Measurements from ENCODE around the gene BMP8B. TPM values are rescaled to one million over a fixed set of nuclear protein-coding genes. Genes with fewer than 3 reads are reported as not detected.

Gene BMP8B
- total RNA-seq, 2 donors from 2014 or later = 0.24 to 0.69 TPM

- DNase-seq (ENCODE audit: low spot score) = no peak
- intact Hi-C loops (cut with DNase I) = no loop called here
These were observed 51.0 kb downstream of the BMP8B start for GRCh38 chr1:39737546-39738169.

- DNase-seq (ENCODE audit: low spot score) = no peak
- intact Hi-C loops (cut with DNase I) = no loop called here
These were observed 52.9 kb downstream of the BMP8B start for GRCh38 chr1:39735731-39736130.

- intact Hi-C loops (cut with DNase I) = no loop called here
- DNase-seq (ENCODE audit: low spot score) = no peak
These were observed 55.5 kb downstream of the BMP8B start for GRCh38 chr1:39733161-39733560.

- intact Hi-C loops (cut with DNase I) = no loop called here
- no peak for DNase-seq (ENCODE audit: low spot score)
These were observed 55.9 kb downstream of the BMP8B start for GRCh38 chr1:39732730-39733129.

- no peak for DNase-seq (ENCODE audit: low spot score)
- intact Hi-C loops (cut with DNase I) = loop anchor here in 1 of 2 donors (10.0 kb wide), 1 partner anchor 125 kb away; no protein-coding TSS in a partner anchor
These were observed 58.8 kb downstream of the BMP8B start for GRCh38 chr1:39729842-39730241.

- intact Hi-C loops (cut with DNase I) = loop anchor here in 1 of 2 donors (10.0 kb wide), 1 partner anchor 124 kb away; no protein-coding TSS in a partner anchor
- DNase-seq (ENCODE audit: low spot score) = no peak
These were observed 59.6 kb downstream of the BMP8B start for GRCh38 chr1:39729030-39729429.

- no peak for DNase-seq (ENCODE audit: low spot score)
- intact Hi-C loops (cut with DNase I) = loop anchor here in 1 of 2 donors (10.0 kb wide), 1 partner anchor 123 kb away; no protein-coding TSS in a partner anchor
These were observed 60.7 kb downstream of the BMP8B start for GRCh38 chr1:39727932-39728317.

- DNase-seq (ENCODE audit: low spot score) = no peak
- intact Hi-C loops (cut with DNase I) = loop anchor here in 1 of 2 donors (10.0 kb wide), 1 partner anchor 123 kb away; no protein-coding TSS in a partner anchor
These were observed 61.3 kb downstream of the BMP8B start for GRCh38 chr1:39727221-39727931.

- intact Hi-C loops (cut with DNase I) = loop anchor here in 1 of 2 donors (10.0 kb wide), 1 partner anchor 122 kb away; no protein-coding TSS in a partner anchor
- DNase-seq (ENCODE audit: low spot score) = no peak
These were observed 62.1 kb downstream of the BMP8B start for GRCh38 chr1:39726600-39726999.

GRCh38 chr1:39722495-39722894, 66.2 kb downstream of the BMP8B start:
- intact Hi-C loops (cut with DNase I) = loop anchor here in 1 of 2 donors (10.0 kb wide), 1 partner anchor 118 kb away; no protein-coding TSS in a partner anchor

GRCh38 chr1:39721664-39722063, 67.0 kb downstream of the BMP8B start:
- DNase-seq (ENCODE audit: low spot score) = no peak
- intact Hi-C loops (cut with DNase I) = loop anchor here in 1 of 2 donors (10.0 kb wide), 1 partner anchor 117 kb away; no protein-coding TSS in a partner anchor

More at GRCh38 chr1:39722495-39722894, 66.2 kb downstream of the BMP8B start:
- no peak for DNase-seq (ENCODE audit: low spot score)

- DNase-seq (ENCODE audit: low spot score) = no peak
- intact Hi-C loops (cut with DNase I) = loop anchor here in 1 of 2 donors (10.0 kb wide), 1 partner anchor 116 kb away; no protein-coding TSS in a partner anchor
These were observed 68.3 kb downstream of the BMP8B start for GRCh38 chr1:39720094-39720999.

GRCh38 chr1:39717809-39718208, 70.9 kb downstream of the BMP8B start:
- no peak for DNase-seq (ENCODE audit: low spot score)
- intact Hi-C loops (cut with DNase I) = no loop called here

- intact Hi-C loops (cut with DNase I) = no loop called here
- no peak for DNase-seq (ENCODE audit: low spot score)
These were observed 75.1 kb downstream of the BMP8B start for GRCh38 chr1:39713557-39713956.

- intact Hi-C loops (cut with DNase I) = no loop called here
- DNase-seq (ENCODE audit: low spot score) = no peak
These were observed 76.7 kb downstream of the BMP8B start for GRCh38 chr1:39711966-39712340.

- no peak for DNase-seq (ENCODE audit: low spot score)
- intact Hi-C loops (cut with DNase I) = no loop called here
These were observed 77.3 kb downstream of the BMP8B start for GRCh38 chr1:39711104-39711965.

- DNase-seq (ENCODE audit: low spot score) = no peak
- intact Hi-C loops (cut with DNase I) = loop anchor here in 1 of 2 donors (5.0 kb wide), 1 partner anchor 100 kb away; no protein-coding TSS in a partner anchor
These were observed 81.2 kb downstream of the BMP8B start for GRCh38 chr1:39707506-39707905.

Measured in posterior vena cava (tissue), 2 donors.